Spleen (tissue), 7 donors: ENCODE results near the gene UPK1B.

ENCODE experiments used
- CTCF ChIP-seq, 11 experiments: fragments of 200-600 bp in 7 of 11; fragments of 450-650 bp in 4 of 11; sonication (generic) in 4 of 11; IDR thresholded peaks in 8 of 11; conservative IDR thresholded peaks in 3 of 11; 1 replicate in 7 of 11; 2 replicates in 4 of 11; pipeline versions ENCODE4 v1.4.0 to v1.8.0; 2016 to 2021; ENCODE audit warnings: antibody characterized with exemption in 11 of 11, inconsistent platforms in 4 of 11, mild to moderate bottlenecking in 1 of 11
- POLR2A ChIP-seq, 3 donors: fragments of 450-650 bp; IDR thresholded peaks; one replicate each; pipeline ENCODE4 v1.5.1; 2017; ENCODE audit warnings: antibody characterized with exemption in 3 of 3, mild to moderate bottlenecking in 1 of 3
- donor health status: DM: no; HTN: no; CAD: no; lungs with moderate emphysema.
- donor health status: DM: no; HTN: no; CAD: no.
- donor health status: DM: no; HTN: no; CAD: no.

- TF ChIP-seq CTCF (IDR thresholded peaks at IDR 0.05 in 8 of 11, conservative IDR thresholded peaks at IDR 0.05 in 3 of 11) (no peak), POLR2A (IDR thresholded peaks at IDR 0.05) (no peak)
Measured at GRCh38 chr3:119239206-119239820, 65.9 kb downstream of the UPK1B start.
